Ishikawa (cell line): ENCODE data around the gene COPB1.

Experiments
- CEBPB ChIP-seq: IDR thresholded peaks from 2 replicates; pipeline ENCODE4 v1.6.1; 2012
- CREB1 ChIP-seq: IDR thresholded peaks from 2 replicates; pipeline ENCODE4 v1.6.1; 2012; ENCODE audit warnings: low read depth
- EGR1 ChIP-seq: IDR thresholded peaks from 2 replicates; pipeline ENCODE4 v1.6.1; 2012
- EP300 ChIP-seq: IDR thresholded peaks from 2 replicates; pipeline ENCODE4 v1.6.1; 2012; ENCODE audit warnings: borderline replicate concordance
- FOXM1 ChIP-seq: IDR thresholded peaks from 2 replicates; pipeline ENCODE4 v1.6.1; 2012; ENCODE audit warnings: low read depth, borderline replicate concordance
- MAX ChIP-seq: IDR thresholded peaks from 2 replicates; pipeline ENCODE4 v1.6.1; 2012
- RAD21 ChIP-seq: IDR thresholded peaks from 2 replicates; pipeline ENCODE4 v1.6.1; 2012; ENCODE audit warnings: low read depth
- TAF1 ChIP-seq: IDR thresholded peaks from 2 replicates; pipeline ENCODE4 v1.6.1; 2012; ENCODE audit warnings: low read depth, mild to moderate bottlenecking
- TCF12 ChIP-seq: IDR thresholded peaks from 2 replicates; pipeline ENCODE4 v1.6.1; 2012; ENCODE audit warnings: low read depth
- ZBTB7A ChIP-seq: IDR thresholded peaks from 2 replicates; pipeline ENCODE4 v1.6.1; 2012; ENCODE audit warnings: low read depth

- TF ChIP-seq ZBTB7A (no peak), EGR1 (no peak), TCF12 (no peak), CREB1 (no peak), RAD21 (no peak), FOXM1 (no peak), EP300 (no peak), CEBPB (no peak), MAX (no peak), TAF1 (no peak)
These were observed 47.8 kb upstream of the COPB1 start for GRCh38 chr11:14547440-14547839.
